SK-N-MC (cell line): ENCODE data around the gene ALOXE3.

Source experiments
- EZH2 ChIP-seq: fragments of 200-600 bp; sonication (generic); IDR thresholded peaks from one replicate; pipeline ENCODE4 v1.6.1; 2017; ENCODE audit warnings: antibody characterized with exemption
- POLR2AphosphoS5 ChIP-seq: IDR thresholded peaks from 2 replicates; pipeline ENCODE4 v1.6.1; 2012; ENCODE audit warnings: mild to moderate bottlenecking, low read depth, low read length, borderline replicate concordance

GRCh38 chr17:8142887-8143580 is 24.7 kb upstream of the ALOXE3 start:
- TF ChIP-seq POLR2AphosphoS5 (no peak), EZH2 (no peak)
